ENCODE data around the gene TRIP6. TPM values are rescaled to one million over a fixed set of nuclear protein-coding genes. Genes with fewer than 3 reads are reported as not detected.
A peak's percentile ranks its signal among the peaks of the same experiment; 100 is the strongest.

The TRIP6 gene, protein sequence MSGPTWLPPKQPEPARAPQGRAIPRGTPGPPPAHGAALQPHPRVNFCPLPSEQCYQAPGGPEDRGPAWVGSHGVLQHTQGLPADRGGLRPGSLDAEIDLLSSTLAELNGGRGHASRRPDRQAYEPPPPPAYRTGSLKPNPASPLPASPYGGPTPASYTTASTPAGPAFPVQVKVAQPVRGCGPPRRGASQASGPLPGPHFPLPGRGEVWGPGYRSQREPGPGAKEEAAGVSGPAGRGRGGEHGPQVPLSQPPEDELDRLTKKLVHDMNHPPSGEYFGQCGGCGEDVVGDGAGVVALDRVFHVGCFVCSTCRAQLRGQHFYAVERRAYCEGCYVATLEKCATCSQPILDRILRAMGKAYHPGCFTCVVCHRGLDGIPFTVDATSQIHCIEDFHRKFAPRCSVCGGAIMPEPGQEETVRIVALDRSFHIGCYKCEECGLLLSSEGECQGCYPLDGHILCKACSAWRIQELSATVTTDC
- polyA plus RNA-seq (ENCODE audit: insufficient read length): 41.1 TPM

DNA sequence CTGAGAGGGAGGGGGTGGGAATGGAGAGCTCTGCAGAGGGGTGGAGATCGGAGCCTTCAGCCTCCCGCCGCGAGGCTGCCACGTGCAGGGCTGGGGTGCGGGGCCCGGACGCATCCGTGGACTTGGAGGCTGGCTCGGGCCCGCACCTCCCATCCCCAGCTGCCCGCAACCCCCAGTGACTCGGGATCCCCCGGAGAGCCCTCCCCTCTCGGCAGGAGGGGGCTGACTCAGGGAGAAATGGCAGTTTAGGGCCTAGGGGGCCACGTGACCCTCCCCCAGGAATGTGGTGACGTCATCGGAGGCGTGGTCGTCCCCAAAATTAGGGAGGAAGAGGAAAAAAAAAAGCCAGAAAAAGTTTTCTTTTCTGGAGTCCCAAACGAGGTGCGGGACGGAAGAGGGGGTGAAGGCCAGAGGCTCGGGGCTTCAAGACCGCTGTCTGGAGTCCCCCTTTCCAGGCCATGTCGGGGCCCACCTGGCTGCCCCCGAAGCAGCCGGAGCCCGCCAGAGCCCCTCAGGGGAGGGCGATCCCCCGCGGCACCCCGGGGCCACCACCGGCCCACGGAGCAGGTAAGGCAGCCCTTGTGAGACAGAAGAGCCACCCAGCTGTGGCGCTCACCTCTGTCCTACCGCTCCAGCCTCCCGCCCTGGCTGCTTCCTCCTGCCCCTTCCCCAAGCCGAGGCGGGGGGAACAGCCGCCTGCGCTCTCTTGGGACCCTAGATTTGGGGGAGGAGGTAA, at the start of gene TRIP6:
TSS of gene TRIP6 (plus strand) at position 348 of the 736 bp plus-strand sequence. CDS start at position 459, 111 bp downstream.
- no peak for DNase-seq (ENCODE audit: low read depth)

DNA sequence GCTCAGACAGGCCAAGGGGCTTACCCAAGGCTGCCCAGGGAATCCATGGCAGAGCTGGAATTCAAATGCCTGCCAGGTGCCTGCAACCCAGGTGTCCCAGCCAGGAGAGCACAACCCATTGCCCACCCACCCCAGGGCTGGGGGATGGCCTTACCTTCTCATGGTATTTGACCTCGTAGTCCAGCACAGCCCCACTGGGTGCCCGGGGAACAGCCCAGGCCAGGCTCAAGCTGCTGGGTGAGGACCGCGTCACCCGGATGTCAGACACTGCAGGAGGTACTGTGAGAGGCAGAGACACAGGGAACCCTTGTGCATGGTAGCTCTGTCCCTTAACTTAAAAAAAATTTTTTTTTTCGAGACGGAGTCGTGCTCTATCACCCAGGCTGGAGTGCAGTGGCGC, 48.8 kb upstream of the TRIP6 start:
- no peak for DNase-seq (ENCODE audit: low read depth)

DNA sequence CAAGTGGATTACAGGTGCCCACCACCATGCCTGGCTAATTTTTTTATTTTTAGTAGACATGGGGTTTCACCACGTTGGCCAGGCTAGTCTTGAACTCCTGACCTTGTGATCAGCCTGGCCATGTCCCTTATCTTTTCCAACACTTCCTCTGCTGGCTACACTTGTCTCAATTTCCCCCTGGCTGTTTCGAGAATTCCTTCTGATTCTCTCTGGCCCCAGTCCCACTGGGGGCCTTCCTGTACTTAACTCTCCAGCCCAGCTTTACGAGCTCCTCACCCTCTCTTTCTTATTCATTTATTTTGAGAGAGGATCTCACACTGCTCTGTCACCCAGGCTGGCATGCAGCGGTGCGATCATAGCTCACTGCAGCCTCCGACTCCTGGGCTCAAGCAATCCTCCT, 48.4 kb upstream of the TRIP6 start:
- DNase-seq (ENCODE audit: low read depth): no peak

DNA sequence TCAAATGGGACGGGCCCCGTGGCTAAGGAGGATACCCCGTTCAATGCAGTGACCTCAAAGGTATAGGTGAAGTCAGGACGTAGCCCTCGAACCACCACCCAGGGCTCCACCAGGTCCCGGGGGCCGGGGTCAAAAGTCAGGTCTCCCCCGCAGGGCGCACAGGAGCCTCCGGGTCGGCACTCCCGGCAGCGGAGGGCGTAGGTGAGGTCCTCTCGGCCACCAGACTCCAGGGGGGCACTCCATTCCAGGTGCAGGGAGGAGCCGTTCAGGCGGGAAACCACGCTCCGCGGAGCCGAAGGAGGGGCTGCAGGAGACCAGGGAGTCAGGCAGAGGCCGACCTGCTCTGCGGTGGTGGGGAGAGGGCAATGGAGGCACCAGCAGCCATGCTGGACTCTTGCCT, 47.6 kb upstream of the TRIP6 start:
- no peak for DNase-seq (ENCODE audit: low read depth)

DNA sequence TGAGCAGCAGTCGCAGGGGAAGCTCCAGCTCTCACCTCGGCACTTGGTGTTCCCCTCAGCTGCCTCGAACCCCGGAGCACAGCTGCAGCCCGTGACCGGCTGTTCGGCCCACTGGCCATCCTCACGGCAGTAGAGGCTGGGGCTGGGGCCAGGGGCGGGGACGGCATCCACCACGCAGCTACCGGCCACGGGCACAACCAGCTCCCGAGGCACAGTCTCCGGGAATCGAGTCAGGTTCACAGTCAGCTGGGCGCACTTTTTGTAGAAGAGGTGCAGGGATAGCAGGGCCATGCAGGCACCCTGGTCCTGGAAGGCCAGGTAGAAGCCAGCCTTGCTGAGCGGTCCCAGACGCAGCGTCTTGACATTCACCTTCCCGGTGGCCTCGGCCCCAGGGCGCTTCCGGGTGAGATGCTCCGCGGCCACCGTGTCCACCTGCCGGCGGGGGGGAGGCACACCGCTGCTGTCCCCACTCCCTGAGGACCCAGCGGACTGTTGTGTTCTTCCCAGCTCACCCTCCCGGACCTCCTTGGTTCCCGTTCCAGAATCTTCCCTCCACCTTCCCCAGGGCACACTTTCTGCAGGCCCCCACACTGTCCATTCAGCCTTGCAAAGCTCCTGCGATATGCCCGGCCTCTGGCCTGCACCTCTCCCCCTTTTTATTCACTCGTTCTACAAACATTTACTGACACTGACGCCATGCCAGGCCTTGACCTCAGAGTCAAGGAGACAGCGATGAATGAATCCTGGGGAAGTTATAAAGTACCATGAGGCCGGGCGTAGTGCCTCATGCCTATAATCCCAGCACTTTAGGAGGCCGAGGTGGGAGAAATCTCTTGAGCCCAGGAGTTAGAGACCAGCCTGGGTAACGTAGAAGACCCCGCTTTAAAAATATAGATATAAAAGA, 44.7 kb upstream of the TRIP6 start:
- DNase-seq (ENCODE audit: low read depth): no peak

DNA sequence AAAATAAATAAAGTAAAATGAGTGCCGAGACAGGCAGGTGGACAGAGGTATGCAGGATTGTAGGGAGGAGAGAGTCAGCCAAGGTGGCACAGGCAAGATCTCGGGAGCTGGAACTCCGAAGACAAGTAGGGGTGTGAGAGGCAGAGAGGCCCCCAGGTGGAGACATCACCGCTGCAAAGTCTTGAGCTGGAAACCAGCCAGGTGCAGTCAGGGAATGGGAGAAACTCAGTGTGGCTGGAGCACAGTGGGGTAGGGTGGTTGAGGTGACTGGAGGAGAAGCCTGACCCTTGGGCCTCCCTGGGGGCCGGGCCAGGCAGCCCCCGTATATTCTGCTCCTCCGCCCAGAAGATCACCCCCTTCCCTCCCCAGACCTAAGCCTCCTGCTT, 44.1 kb upstream of the TRIP6 start:
- no peak for DNase-seq (ENCODE audit: low read depth)

DNA sequence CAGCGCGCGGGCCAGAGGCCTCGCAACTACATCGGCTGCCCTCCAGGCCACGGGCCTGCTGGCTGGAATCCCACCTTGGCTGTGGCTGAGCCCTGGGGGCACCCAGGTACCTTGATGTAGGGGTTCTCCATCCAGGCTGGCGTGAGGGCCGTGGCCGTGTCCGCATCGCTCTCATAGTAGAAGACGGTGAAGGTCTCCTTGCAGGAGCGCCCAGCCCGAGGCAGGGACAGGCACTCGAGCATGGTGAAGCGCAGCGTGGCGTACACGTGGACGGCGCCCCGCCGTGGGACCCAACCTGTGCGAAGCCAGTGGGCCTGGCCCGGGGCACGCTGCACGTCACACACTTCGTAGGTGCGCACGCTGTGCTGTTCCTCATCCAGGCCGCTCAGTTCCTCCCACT, 43.7 kb upstream of the TRIP6 start:
- DNase-seq (ENCODE audit: low read depth): no peak

DNA sequence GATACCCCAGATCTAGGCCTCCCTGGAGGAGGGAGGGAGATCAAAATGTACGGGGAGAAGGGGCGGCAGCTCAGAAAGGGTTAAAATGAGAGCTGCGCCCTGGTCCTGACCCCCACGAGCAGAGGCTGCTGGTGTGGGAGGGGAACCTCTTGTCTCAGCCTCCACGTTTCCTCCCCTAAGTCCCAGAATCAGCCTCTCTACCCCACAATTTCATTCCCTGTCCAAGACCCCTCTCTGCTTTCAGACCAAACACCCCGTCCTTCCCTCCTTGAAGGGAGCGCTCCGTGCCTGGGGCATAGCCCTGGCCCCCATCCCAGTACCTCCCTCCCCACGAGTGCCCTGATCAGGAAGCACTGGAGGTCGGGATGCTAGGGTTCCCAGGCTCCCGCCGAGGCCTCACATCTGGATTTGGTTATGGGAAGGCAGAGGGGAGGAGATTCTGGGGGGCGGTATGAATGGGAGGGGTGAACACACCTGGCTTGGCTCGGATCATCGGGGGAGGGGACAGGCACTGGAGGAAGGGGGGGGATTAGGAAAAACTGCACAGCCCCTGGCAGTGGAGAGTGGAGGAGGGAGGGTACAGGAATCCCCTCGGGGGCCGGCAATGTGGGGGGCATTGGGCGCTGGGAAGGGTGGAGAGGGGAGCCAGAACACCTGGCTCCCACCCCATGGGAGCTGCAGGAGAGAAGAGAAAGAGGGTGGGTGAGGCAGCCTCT, 42.5 kb upstream of the TRIP6 start:
- DNase-seq (ENCODE audit: low read depth): no peak

DNA sequence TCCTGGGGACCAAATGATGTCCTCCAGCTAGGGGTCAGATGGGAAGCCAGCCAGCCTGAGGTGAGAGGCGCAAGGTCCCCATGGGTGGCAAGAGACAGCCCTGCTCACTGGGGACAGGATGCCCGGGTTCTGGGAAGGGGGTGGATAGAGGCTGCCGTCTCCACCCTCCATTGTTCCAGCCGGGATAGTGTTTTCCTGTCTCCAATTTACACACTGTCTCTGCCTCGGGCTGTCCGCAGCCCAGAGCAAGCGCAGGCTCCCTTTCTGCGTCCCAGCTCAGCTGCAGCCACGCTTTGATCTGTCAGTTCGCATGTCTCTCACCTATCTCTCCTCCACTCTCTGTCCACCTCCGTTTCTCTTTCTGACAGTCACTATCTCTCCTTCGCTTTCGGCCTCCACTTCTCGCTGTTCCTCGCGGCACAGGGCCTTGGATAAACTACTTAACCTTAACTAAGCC, 41.9 kb upstream of the TRIP6 start:
- DNase-seq (ENCODE audit: low read depth): no peak

DNA sequence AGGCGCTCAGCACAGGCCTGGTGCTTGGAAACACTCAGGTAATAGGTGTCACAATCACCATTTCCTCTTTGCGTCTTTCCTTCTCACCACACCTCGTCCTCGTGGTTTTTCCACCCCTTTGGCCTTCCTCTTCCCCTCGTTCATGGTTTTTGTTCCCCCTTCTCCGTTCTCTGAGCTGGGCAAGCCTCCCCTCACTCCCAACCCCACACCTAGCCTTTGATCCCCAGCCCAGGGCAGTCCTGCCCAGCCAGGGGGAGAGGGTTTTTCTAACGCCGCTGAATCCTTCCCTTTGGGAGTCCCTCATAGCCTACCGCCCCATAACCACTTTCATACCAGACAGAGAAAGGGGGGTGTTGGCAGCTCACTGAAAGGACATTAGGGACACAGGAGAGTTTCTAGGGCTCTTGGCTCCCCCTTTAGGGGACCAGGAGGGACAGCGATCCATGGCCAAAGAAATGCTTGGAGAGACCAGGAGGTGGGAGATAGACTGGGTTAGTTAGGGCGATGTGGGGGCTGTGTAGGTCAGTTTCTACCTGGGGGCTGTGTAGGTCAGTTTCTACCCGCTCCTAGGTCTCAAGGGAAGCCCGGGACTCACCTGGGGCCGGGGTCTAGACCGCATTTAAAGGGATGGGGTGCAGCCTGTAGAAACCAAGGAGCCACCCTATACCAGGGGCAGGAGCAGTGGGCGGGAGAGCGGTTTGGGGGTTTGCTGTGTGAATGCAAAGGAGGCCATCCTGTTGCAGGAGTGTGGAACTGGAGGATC, 41.3 kb upstream of the TRIP6 start:
- no peak for DNase-seq (ENCODE audit: low read depth)

DNA sequence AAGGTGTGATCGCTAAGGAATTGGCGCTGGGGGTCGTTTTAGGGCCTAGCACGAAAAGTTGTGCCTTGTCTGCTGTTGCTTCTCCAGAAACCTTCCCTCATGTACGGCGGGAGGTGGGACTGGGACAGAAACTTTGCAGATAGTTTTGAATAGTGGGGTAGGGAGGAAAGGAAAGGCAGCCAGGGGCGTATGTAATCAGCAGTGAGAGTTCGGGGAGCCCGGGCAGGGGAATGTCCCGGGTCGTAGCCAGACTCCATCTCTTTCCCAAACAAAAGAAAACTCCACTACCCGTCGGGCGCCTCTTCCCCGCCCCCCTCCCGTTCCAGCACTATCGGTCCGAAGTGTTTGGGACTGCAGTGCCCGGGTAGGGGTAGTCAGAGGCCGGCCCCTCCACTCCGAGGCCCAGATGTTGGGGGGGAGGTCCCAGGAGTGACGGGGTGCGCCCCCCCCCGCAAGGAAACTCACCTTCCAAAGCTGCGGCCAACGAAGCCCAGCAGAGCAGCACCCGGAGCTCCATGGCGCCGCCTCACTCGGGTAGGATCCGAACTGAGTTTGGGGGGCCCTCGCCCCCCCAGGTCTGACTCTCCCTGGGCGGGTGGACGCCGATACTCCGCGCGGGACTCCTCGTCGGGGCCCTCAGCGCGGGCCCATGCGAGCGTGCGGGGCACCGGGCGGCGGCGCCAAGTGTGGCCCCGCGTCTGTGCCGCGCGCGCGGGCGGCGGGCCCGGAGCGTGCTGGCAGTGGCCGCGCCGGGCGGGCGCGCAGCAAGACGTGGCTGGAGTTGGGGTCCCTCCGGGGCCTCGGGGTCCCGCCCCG, 40.5 kb upstream of the TRIP6 start:
- no peak for DNase-seq (ENCODE audit: low read depth)

DNA sequence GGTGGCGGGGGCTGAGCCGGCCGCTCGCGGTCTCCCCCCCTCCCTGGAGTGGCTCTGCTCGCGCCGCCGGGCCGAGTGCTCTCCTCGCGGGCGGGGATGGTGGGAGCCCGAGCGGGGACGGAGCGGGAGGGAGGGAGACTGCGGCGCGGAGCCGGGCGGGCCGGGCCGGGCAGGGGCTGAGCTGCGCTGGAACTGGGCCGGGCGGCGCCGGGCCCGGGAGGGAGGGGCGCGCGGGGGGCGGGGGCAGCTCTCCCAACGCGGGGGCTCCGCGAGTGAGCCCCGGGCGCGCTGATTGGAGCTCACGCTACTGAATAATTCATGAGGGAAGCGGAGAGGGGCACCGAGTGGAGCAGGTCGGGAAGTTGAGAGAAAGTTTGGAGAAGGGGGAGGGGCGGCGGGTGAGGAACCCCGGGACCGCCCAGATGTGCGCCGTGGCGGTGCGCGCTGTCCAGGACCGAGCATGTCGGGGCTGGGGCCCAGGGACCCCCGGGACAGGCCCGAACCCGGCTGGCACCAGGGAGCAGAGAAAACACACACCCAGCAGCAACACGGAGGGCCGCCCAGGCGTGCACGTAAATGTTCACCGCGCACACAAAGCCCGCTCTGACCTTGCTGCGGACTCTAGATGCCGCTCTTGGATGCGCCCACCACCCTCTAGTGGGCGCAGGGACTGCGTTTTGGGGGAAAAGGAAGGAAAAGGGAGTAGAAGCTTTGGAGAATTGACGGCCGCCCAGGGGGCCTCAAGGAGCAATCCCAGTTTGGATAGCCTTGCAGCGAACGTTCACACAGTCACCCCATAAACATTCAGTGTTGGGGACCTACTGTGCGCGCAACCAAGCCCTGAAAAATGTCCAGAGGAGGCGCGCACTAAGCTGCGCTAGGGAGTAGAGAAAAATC, 39.6 kb upstream of the TRIP6 start, which contains the start of gene EPHB4:
TSS of gene EPHB4 (minus strand) at position 194 of the 897 bp plus-strand sequence. CDS start 493 bp downstream, outside the sequence.
- peak; percentile 73 for DNase-seq (ENCODE audit: low read depth)

DNA sequence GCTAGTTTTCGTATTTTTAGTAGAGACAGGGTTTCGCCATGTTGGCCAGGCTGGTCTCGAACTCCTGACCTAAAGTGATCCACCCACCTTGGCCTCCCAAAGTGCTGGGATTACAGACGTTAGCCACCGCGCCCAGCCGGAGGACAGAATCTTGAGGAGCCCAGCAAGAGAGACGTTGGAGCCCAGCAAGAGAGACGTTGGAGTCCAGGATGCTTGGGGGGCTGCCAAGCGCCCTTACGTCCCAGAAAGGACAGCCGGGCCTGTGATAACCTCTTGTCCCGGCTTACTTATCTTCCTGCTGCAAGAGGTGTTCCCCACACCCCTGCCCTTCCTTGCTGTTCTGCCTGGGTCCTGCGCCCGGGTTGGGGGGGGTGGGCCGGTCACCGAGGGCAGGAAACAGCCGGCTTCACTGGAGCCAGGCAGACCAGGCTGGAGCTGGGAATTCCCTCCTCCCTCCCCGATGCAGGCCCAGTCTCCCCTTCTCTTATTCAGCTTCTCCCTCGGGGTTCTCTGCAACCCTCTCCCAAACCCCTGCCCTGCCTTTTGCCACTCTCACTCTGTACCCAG, 38.0 kb upstream of the TRIP6 start:
- DNase-seq (ENCODE audit: low read depth): no peak

DNA sequence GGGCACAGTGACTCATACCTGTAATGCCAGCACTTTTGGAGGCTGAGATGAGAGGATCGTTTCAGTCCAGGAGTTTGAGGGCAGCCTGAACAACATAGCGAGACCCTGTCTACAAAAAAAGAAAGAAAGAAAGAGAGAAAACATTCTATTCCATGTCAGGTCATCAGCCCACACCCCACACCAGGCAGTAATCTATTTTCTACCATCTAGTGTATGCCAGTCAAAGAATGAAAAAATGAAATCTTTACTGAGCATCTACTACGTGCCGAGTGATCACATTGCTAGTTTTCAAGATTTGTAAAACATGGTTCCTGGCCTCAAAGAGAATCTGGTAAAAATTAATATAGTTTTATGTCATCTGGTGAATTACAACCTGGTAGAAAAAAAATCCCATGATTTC, 36.8 kb upstream of the TRIP6 start:
- no peak for DNase-seq (ENCODE audit: low read depth)

DNA sequence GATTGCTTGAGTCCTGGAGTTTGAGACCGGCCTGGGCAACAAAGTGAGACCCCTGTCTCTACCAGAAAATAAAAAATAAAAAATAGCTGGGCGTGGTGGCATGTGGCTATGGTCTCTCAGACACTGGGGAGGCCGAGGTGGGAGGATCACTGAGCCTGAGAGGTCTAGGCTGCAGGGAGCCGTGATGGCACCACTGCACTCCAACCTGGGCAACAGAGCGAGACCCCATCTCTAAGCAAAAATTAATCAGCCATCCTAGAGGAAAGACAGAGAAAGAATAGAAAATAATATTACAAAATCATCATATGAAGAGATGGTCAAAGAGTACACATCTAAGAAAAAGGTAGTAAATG, 34.9 kb upstream of the TRIP6 start:
- no peak for DNase-seq (ENCODE audit: low read depth)

DNA sequence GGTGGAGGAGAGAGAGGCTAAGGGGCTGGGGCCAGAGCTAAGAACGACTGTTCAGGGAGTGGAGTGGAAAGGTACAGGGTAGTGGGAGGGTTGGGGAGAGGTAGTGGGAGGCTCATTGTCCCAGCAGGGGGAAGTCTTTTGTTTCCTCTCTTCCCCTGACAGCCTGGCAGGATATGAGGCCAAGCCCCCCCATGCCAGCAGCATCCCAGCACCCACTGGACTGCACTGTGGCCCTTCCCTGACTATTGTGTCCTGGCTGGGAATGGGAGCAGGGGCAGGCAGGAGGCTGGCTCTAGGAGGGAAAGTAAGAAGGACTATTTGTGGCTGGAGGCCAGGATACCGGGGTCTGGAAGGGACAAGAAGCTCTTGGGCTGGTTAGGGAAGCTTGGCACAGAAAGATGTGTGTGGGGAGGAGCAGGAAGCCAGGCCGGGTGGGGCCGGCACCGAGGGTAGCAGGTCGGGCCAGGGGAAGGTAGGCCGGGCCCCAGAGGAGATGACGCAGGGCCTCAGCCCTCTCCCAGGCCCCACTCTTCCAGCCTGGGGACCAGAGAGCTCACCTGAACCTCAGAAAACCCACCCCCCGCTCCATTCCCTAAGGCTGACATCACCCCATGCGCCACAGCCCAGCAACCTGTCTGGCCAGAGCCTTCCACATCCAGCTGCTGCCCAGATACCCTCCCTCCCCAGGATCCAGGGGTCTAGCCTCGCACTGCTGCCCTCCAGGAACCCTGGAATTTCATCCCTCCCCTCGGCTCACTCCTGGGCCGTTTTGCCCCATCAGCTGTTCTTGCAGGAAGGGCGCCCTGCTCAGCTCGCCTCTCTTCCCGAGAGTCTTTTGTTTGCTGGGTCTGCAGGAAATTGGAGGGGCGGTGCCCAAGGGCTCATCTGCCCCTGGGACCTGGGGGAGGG, 31.0 kb upstream of the TRIP6 start:
- no peak for DNase-seq (ENCODE audit: low read depth)

DNA sequence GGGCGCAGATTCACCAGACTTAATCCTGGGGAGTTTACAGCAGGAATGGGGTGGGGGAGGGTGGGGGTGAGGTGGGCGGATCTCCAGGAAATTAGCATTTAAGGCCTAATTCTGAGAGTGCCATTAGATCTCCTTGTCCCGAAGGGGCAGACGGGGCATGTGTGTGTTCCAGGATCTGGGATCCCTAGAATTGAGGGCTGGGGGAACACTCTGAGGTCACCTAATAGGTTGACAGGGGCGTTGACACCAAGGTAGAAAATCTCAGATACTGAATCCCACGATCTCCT, 30.4 kb upstream of the TRIP6 start:
- DNase-seq (ENCODE audit: low read depth): no peak
